GM21576 (cell line): ENCODE data around the gene UBE2R2.

Experiments
- ATAC-seq: cut with Tn5 transposase; IDR thresholded peaks from one replicate; pipeline ENCODE4 v1.9.1; 2021; ENCODE audit warnings: mild to moderate bottlenecking, moderate library complexity; ENCODE audit not compliant: unreplicated experiment

The UBE2R2 gene

DNA sequence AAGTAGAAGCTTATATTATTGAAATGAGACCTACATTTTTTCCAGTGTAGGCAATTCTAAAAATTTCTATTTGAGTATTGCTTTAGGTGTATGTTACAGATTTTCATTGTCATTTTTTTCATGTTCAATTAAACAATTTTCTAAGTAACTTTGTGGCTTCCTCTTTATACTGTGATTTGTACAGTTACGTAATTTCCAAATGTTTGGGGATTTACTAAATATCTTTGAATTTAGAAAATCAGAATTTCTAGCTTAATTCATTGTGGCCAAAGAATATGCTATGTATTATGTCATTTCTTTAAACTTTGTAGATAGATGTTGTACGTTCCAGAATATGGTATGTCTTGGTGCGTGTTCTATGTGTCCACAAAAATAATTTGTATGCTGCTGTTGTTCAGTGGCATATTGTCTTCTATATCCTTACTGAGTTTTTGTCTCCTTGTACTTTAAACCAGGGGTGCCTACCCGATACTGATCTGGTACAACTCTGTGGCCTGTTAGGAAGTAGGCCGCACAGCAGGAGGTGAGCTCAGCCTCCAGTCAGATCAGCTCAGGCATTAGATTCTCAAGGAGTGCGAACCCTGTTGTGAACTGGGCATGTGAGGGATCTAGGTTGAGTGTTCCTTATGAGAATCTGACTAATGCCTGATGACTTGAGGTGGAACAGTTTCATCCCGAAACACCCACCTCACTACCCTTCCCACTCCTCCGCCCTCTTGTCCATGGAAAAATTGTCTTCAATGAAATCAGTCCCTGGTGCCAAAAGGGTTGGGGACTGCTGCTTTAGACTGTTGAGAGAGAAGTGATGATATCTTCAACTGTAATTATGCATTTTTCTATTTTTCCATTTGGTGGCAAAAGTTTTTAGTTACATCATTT lies 63.5 kb downstream of the UBE2R2 start:
- ATAC-seq, result no peak

DNA sequence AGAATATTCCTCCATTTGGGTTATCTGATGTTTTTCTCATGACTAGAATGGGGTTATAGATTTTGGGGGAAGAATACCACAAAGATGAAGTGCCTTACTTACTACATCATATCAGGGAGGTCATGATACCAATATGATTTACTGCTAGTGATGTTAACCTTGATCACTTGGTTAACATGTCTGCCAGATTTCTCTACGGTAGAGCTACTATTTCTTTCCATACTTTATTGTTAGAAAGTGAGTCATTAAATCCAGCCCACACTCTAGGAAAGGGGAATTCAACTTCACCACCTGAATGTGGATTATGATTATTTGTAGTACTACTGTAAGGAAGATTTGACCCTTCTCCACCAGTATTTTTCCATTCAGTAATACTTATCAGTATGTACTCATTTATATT lies 64.7 kb downstream of the UBE2R2 start:
- ATAC-seq, result no peak

GRCh38 chr9:33884856-33885701 lies 68.1 kb downstream of the UBE2R2 start:
- no peak for ATAC-seq

DNA sequence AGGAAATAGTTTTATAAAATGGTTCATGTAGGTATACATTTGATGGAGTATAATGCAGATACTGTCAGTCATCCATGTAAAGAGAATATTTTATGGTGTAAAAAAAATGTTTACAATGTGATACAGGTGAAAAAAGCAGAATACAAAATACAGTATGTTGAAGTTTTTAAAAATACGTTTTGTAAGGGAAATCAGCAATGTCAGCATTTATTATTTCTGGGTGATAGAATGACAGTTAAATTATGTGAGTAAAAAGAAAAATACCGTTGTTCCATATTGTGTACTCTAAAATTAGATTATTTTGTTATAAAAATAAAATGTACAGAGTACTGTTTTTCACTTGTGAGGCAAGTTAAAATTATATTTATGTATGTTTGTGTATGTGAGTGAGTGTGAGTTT lies 69.0 kb downstream of the UBE2R2 start:
- no peak for ATAC-seq

GRCh38 chr9:33893861-33894260 lies 76.9 kb downstream of the UBE2R2 start:
- ATAC-seq, result no peak

GRCh38 chr9:33894316-33894715 lies 77.4 kb downstream of the UBE2R2 start:
- no peak for ATAC-seq

DNA sequence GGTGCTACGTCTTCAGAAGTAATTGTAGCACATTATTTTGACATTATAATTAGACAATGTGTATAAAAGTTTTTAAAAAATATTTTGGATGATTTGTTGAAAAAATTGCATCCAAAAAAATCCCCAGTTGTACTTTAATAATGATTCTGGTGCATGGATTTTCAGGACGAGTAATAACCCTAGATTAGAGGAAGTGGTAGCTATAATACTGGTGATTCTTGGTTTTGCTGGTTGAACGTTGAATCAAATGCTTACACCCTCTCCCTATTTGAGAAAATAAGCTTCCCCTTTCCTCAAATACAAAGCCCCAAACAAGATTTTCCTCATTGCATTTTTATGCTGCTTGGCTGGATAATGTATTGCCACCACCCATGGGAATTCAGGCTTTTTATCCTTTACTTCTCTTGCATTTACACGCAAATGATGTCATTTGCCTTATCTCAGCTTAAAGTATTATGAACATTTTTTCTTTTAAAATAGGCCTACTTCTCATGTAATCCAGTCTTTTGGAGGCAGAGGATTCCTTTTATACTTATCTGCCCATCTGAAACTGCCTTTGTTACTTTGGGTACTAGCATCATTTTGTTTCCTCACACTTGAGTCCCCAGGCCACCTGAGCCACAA lies 86.3 kb downstream of the UBE2R2 start:
- ATAC-seq, result no peak

GRCh38 chr9:33905137-33905536 lies 88.2 kb downstream of the UBE2R2 start:
- ATAC-seq, result no peak

- ATAC-seq, result no peak
Measured at GRCh38 chr9:33906769-33907168, 89.8 kb downstream of the UBE2R2 start.

GRCh38 chr9:33907347-33907746 lies 90.4 kb downstream of the UBE2R2 start:
- no peak for ATAC-seq

- no peak for ATAC-seq
Measured at GRCh38 chr9:33908114-33908513, 91.2 kb downstream of the UBE2R2 start.

GRCh38 chr9:33908749-33909148 lies 91.8 kb downstream of the UBE2R2 start:
- no peak for ATAC-seq

GRCh38 chr9:33913541-33913940 lies 96.6 kb downstream of the UBE2R2 start:
- ATAC-seq, result no peak

DNA sequence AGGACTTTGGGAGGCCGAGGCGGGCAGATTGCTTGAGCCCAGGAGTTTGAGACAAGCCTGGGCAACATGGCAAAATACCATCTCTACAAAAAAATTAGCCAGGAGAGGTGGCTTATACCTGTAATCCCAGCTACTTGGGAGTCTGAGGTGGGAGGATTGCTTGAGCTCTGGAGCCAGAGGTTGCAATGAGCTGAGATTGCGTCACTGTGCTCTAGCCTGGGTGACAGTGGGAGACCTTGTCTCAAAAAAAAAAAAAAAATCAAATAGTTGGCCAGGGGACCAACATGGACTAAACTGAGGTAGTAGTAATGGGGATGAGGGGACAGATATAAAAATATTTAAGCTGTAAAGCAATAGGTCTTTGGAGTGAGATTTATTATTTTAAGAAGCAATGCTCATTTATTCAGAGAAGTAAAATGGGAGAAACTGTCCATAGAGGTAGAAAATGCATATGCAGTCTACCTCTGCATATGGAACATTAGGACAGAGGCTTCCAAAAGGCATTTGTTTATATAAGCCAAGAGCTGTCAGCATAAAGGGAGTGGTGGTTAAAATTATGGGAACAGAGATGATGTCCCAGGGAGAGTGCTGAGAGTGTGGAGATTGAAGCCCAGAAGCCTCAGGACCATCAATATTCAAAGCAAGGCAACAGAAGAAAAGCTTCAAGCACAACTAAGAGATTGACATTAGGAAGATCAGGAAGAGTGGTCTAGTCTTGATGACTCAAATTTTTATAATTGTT lies 98.1 kb downstream of the UBE2R2 start:
- ATAC-seq, result no peak

DNA sequence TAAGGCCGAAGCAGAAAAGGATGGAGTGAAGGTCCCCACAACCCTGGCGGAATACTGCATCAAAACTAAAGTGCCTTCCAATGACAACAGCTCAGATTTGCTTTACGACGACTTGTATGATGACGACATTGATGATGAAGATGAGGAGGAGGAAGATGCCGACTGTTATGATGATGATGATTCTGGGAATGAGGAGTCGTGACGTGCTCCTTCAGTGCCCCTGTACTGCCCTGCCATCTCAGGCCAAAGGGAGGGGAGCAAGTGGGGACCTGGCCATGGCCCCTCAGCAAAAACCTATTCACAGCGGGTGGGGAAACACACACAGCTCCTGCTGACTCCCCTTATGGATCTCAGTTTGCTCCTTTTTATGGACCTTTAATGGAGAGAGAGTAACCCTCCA lies 100.1 kb downstream of the UBE2R2 start:
- ATAC-seq, result no peak

DNA sequence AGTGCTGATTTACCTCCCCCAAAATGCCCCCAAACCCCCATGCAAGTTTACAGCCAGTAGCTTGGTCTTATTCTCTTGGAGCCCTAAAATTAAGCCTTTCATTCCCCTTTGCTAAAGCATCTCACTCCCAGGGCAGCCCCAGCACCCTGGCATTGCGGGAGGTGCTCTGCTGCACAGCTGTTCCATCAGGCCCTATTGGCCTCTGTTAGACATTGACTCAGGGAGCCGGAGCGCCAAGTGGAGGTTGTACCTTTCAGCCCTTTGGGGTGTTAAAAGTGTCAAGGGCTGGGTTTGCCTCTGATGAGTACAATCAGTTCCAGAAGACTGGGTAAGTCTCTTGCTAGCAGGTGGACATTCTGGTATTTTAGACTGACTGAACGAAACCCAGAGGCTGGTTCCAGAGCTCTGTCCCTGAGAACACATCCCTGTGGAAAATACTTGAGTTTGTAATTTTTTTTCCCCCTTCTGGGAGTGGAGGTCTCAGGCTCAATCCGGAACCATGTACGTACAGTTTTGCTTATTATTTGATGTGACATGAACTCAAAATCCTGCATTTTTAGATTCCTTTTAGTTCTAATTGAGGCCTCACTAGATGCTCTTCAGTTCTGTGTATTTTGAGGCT lies 102.4 kb downstream of the UBE2R2 start:
- no peak for ATAC-seq

- ATAC-seq, result no peak
Measured at GRCh38 chr9:33921967-33922895, 105.3 kb downstream of the UBE2R2 start.

- ATAC-seq, result no peak
Measured at GRCh38 chr9:33923079-33923478, 106.1 kb downstream of the UBE2R2 start.

DNA sequence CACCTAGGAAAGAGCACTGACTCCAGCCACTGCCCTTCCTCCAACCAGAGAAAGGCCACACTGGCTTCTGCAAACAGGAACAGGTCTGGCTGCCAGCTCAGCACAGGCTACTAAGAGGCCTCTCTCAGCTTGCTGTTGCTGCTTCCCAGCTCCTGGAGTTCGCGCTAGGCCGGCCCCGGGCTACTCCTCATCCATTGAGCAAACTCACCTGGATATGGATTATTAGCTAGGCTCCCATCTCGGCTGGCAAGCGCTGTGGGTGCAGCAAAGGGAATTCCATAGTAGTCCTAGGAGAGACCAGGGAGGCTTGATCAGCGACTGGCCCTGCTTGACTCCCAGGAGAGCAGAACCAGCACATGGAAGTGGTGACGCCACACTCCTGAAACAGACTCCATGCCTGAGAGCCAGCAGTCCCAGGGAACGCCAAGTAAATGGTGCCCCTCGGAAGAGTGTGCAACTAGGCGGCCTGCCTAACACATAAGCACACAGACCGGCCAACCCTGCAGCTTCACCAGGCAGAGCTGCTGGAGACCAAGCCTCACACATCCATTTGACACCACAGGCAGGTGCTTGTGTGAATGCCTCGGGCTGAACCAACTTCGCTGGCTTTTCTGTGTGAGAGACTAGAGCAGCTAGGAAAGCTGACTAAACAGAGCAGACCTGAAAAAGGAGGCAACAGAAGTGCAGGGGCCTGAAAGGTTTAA lies 107.2 kb downstream of the UBE2R2 start:
- ATAC-seq, result no peak
